CD4-positive, alpha-beta T cell treated with Interleukin-21 for 1 hour (primary cell): ENCODE data around the gene CHPT1.
"Not testable (repeated sequence)": the region's sequence is repeated elsewhere in the genome, so short reads cannot be mapped to it uniquely, and the experiment has no call there.

Experiments
- DNase-seq: peaks from one replicate; pipeline ENCODE4 v3.0.0-alpha.2; 2020

CHPT1 gene

DNA sequence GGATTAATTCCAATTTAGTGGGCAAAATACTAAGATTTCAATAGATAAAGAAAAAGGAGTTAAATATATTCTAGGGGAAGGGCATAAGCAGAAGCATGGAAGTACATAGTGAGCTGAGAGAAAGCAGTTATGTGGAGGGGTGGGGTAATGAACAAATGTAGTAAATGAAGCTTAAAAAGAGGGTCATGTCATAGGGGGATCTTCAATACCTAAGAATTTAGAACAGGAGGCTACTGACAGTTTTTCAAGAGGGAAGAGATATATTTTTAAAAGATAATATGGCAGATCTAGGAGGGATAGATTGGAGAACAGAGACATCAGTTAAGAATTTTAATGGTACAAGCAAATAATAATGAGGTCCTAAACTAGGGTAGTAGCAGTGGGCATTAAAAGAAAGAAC lies 32.4 kb downstream of the CHPT1 start:
- no peak for DNase-seq

DNA sequence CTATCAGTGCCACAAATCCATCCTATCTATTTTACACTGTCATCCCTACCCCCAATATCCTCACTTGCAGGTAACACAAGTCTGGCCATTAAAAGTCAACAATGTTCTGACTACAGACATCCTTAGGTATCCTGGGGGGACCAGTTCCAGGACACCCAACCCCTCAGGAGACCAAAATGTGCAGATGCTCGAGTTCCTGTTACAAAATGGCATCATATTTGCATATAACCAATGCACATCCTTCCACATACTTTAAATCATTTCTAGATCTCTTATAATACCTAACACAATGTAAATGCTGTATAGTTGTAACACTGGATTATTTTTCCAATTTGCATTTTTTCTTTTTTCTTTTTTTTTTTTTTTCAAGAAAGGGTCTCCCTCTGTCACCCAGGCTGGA lies 34.9 kb downstream of the CHPT1 start:
- DNase-seq: no peak

DNA sequence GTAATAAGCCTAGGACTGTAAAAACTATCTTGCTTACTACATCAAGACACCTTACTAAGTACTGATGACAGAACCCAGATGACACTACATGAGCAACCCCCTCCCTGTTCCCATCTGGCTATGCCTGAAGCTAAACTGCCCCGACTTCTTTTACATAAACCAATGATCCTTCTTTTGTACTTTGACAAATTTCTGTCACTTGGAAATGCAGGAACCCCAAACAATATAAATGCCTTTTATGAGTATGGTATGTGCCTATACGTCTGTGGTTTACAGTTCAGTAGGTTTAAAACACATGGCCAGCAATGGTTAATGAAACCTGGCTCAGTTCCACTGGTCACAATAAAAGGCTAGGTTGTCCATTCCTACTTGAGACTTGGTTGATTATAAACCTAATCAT lies 35.7 kb downstream of the CHPT1 start:
- no peak for DNase-seq

DNA sequence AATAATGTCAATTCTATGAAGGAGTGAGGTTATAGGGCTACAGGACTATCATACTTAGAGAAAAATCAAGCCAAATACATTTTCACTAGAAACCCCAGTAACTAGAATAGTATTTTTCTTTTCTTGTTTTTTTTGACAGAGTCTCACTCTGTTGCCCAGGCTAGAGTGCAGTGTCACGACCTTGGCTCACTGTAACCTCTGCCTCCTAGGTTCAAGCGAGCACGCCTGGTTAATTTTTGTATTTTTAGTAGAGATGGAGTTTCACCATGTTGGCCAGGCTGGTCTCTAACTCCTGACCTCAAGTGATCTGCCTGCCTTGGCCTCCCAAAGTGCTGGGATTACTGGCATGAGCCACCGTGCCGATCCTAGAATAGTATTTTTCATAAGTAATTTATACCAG lies 37.0 kb downstream of the CHPT1 start:
- not testable (repeated sequence) for DNase-seq

DNA sequence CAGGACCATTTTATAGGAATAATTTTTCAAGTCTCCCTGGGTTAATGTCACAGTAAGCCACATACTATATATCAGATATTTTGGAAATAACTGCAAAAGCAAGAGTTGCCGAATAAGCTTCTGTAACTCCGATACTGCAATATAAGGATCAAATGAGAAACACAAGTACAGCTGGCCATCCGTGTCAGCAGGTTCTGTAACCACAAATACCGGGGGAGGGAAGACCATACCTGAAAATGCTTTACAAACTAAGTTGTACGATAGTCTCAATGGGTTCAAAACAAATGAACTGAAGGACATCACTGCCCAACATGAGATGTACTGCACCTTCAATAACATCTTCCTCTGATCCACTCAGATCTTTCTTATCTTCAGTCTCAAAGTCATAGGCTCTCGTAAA lies 40.0 kb downstream of the CHPT1 start:
- no peak for DNase-seq

DNA sequence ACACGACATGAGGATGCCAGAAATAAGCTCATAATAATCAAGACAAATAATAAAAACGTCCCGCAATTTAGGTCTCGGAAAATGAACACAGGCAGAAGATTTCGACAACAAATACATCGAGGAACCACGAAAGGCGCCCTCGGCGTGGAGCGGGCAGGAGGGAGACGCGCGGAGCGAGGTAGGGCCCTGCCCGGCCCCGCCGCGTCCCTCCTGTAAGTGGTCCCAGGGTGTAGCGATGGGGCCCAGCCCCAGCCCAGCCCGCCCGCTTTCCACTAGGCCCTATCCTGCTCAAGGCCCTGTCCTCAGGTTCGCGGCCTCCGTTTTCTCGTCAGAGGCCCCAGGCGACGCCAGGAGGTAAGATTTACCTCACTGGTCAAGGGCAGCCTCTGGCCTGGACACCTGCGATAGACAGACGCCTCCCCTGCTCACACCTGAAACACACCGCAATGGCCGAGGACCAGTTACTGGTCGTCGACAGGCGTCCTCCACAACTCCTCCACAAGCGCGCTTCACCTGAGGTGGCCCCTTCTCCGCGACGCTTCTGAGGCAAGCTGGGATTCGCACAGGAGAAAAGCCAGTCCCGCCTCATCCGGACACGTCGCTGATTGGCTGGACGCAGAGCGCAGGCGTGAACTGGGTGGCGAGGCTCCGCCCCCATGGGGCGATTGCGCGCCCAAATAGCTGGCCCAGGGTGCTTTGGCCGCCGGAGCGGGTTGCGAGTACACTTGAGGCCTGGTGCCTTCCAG lies 41.7 kb downstream of the CHPT1 start, which contains the start of gene SYCP3:
TSS of gene SYCP3 (minus strand) at position 543 of the 746 bp plus-strand sequence. CDS start 1,527 bp downstream, outside the sequence.
- DNase-seq: no peak

DNA sequence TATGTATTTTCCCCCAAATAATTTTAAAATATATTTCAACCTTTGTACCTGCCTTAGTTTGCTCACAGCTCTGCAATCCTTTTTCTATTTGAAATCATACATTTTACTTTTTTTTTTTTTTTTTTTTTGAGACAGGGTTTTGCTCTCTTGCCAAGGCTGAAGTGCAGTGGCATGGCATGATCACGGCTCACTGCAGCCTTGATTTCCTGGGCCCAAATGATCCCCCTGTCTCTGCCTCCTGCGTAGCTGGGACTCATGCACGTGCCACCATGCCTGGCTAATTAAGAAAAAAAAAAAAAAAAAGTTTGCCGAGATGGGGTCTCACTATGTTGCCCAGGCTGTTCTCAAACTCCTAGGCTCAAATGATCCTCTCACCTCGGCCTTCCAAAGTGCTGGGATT lies 43.1 kb downstream of the CHPT1 start:
- no peak for DNase-seq

DNA sequence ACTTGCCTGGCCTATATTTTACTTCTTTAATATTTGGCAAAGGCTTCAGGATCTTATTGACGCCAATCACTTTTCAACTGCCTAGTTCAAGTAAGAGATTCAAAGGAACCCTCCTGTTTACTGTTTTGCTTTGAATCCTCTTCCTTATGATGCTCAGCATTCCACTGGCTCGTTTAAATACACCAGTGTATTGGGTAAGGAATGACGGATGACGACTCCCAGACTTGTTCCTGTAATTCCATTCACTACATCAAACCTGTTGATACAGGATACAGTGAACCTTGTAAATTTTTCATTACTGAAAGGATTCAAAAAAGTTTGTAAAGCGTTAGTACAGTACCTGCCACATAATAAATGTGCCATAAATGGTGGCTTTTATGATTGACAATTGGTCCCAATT lies 43.5 kb downstream of the CHPT1 start:
- no peak for DNase-seq

DNA sequence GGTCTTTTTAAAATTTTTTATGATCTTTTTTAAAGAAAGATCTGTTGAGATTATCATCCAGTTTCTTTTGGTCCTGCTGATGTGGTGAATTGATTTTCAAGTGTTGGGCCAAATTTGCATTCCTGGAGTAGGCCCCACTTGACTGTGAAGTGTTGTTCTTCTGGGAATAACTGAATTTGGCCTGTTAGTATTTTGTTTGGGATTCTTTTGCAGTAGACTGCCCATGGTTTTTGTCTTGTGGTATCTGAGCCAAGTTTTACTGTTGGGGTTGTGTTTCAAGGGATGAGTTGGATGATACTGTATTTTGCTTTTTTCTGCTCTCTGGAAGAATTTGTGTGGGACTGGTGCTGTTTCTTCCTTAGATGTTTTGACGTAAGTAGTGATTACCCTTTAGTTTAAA lies 45.8 kb downstream of the CHPT1 start:
- DNase-seq: no peak

DNA sequence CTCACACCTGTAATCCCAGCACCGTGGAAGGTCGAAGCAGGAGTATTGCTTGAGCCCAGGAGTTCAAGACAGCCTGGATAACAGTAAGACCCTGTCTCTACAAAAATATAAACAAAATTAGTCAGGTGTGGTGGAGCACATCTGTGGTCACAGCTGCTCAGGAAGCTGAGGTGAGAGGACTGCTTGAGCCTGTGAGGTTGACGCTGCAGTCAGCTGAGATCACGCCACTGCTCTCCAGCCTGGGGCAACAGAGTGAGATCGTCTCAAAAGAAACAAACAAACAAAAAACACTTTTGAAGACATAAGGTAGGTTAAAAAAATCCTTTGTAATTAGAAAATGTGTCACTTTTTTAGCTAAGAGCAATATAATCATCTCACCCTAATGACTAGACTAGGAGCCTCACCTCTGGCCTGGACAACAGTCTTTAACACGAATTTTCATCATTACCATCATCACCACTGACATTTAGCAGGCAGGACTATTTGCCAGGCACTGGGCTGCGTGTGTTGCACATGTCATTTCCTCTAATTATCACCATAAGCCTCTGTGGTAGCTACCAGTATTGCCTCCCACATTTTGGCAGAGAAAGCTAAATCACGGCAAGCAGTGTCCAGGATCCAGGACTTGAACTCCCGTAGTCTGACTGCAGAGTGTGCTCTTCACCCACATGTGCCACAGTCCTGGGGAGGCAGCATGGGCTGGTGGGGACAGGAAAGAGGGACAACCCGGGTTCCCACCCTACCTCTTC lies 46.5 kb downstream of the CHPT1 start:
- peak; percentile 10 for DNase-seq

DNA sequence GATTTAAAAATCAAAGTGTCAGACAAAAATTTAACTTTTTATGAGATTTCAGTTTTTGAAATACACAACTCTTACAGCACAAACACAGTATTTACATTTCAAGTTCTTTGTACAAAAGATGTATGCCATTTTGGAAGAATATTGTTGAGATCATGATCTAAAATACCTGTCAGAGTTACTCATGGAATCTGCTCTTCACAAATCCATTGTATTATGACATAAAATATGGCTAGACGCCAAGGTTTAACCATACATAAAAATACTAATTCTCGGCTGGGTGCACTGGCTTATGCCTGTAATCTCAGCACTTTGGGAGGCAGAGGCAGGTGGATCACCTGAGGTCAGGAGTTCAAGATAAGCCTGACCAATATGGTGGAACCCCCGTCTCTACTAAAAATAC lies 48.0 kb downstream of the CHPT1 start:
- no peak for DNase-seq

DNA sequence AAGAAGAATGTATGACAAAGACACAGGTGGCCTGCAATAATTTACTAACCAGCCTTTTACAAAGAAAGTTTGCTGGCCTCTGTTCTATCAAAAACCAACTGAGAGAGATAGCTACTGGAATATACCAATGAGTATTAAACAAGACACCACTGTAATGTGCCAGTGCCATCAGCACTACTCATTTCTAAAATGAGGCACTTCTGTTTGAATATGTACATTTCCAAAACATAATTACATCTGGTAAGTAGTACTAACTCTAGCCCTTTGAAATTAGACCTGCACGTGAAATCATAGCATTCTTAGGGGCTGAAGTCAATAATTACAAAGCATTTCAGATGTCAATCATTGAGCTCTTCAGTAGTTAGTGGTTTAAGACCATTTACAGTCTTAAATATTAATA lies 48.8 kb downstream of the CHPT1 start:
- no peak for DNase-seq

DNA sequence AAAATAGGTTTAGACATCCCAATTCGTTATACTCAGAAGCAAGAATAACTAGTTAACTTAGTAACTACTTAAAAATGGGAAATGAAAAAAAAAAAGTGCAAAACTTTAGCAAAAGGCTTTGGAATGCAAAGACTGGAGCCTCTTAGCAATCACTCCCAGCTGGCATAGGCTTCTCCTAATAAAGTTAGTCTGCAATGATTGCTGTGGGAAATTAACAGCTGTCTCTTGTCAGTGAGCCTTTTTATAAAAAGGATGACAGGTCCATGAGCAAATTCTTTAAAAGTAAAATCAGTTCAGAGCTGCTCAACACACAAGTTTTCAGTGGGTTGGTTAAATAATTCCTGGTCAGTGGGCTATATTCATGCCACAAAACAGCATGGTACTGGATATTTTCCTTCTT lies 49.2 kb downstream of the CHPT1 start:
- no peak for DNase-seq

DNA sequence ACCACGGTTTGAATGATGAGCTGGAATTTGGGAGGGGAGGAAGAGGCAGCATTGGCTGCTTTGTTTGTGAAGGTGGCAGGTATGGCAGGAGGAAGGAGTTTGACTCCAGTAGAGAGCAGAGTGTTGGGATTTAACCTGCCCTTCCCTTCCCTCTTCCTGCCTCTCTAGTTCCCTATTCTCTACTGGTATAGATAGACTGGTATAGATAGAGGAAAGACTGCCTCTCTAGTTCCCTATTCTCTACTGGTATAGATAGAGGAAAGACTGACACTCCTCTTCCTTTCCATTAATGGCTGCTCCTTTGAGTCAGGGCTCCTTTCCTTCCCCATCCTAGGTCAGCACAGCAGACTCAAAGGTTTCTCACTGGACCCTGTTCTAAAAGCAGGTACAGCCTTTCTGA lies 50.3 kb downstream of the CHPT1 start:
- DNase-seq: no peak

DNA sequence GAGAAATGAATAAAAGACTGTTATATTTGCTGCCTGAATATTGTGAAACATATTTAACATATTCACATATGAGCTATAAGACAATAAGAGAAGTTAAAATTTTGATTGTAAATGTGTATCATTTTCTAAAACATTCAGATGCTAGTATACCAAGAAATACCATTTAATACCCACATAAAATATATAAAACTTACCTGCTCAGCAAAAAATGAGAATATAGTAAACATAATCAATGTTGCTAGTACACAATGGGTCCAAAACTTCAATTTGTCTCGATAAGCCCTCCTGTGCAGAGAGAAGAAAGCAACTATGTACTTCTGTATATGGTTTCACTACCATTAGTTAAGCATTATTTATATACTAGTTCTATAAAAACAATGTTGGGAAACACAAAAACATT lies 51.5 kb downstream of the CHPT1 start:
- no peak for DNase-seq

DNA sequence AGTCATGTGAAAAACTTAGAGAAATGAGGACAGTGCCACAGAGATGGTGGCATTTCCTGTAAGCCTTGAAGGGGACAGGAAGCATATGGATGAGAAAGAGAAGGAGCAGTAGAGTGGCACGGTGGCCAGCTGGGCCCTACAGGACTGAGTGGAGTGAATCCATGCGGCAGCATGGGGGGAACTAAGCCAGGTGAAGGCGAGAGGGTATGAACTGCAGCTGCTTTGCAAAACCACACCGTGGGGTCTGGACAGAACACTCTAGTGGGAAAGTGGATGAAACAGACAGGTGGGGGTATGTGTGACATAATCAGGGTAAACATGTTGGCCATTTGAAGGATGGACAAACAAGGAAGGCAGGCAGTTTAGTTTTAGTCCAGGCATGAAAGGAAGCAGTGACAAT lies 52.2 kb downstream of the CHPT1 start:
- DNase-seq: no peak

DNA sequence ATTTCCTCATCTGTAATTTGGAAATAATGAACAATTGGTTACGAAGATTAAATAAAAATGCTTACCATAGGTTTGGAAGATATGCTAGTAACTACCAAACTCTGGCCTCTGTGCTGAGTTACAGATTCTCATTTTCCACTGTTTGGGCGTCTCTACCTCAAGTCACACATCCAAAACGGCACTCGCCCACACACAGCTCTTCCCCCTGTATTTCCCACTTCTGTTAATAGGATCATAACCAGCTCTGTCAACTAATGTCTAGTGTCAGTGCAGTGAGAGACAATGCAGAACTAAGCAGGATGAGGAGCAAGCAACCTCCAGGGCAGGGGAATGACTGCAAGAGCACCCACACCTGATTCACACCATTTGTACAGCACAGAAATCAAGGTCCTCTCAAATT lies 52.7 kb downstream of the CHPT1 start:
- no peak for DNase-seq

DNA sequence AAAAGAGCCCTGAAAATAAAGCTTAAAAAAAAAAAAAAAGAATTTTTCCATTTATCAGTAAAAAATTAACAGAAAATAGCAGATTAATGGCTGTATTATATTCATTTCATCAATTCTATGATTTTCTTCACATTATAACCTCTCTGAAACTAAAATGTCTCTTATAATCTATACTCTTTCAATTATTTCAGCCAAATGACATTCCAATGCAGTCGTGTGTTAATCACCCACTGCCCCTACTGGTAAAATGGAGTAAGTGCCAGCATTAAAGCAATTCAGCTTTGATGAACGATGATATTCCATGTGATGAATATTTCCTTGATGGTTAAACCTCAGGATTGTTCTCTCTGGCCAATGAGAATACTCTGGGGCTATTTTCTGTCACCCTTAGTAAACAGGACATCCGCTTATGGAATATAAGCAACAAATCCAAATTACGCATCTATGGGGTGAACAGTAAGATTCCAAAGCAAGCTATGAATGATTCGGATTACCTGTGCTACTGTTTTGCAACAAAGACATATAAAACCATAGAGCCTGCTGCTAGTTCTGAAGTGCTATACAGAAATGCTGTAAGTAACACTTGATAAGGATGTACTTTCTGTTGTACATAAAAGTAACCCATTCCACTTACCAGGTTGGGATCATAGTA lies 62.1 kb downstream of the CHPT1 start:
- DNase-seq: peak; percentile 56

DNA sequence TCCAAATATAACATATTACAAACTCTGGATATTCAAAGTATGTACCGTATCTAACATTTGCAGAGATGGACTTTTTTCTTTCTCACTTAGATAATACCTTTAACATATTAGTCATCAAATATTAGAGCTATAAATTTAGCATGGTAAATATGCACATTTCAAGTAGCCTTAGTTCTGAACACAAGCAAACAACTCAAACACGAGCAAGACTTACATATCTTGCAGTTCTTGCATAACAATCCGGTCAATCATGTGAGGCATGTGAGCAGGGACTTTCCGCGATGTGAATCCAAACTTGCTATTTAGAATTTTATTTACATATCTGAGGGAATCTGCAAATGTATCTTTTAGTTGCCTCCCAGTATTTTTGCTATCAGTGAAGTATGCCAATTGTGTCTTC lies 63.9 kb downstream of the CHPT1 start:
- no peak for DNase-seq

DNA sequence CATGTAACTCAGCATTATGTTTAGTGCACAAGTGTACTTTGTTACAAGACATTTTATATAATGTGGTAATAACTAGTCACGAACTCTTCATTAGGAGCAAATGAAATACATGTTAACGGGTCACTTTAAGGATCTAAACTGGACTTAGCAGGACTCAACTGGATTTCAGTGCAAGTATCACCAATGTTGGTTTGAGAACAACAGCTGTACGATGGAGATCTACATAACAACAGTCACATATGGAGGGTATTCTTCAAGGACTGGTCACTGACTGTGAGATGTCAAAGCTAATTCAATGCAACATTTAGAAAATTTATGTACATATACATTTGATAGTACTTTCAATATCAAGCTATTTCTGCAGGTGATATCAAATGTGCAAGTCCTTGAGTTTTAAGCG lies 64.3 kb downstream of the CHPT1 start:
- DNase-seq: no peak

DNA sequence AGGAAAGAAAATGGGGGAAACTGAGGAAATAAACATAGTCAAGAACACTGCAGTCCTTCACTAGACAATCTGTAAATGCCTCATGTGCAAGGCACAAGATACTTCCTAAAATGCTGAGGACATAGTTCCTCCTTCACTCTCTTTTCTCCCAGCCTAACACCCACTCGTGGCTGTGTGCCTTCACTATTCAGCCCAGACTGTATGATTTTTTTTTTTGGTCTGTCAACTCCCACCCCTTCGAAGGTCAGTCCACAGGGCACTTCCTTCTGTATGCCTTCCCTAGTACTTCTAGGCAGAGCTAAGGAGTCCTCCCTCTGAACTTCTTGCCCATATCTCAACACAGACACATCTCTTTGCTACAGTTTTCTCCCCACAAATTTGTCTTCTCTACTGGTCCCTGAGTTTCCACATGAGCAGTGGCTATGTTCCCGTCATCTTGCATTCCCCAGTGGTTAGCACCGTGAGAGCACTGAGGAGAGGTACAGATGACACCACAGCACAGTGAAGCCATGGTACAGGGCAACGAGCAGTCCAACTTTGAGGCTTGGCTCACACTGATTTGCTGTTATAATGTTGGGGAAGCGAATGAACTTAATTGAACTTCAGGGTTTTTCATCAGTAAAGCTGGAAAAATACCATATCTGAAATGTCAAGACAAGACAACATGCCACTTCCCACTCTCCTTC lies 65.9 kb downstream of the CHPT1 start:
- no peak for DNase-seq

DNA sequence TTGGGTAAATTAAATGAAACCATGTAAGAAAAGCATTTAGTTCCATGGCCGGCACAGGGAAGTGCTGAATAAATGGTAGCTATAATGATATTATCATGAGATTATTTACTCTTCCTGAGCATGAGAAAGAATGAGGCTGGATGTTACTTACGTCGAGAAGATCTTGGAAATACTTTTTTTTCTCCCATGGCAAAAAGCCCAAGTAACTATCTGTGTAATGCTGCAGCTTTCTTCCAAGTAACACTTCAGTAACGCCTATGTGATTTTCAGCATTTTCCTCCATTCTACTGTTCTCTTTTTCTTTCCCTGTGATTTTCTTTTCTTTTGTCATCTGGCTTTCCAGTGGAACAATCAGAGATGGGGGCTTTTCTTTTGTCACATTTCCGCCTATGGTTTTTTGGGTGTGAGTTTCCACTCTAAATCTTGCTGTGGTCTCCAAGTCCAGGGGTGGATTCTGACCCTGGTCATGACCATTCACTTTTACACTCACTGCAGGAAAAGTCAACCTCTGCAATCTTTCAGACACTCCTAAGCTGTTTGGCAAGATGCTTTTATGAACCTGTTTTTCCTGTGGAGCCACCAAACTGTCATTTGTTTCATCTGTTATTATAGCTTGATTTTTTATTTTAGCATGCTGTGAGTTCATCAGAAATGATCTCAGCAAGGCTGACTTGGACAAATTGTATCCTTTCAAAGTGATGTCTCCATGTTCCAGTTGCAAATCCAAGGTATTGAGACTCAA lies 66.8 kb downstream of the CHPT1 start:
- DNase-seq: no peak

DNA sequence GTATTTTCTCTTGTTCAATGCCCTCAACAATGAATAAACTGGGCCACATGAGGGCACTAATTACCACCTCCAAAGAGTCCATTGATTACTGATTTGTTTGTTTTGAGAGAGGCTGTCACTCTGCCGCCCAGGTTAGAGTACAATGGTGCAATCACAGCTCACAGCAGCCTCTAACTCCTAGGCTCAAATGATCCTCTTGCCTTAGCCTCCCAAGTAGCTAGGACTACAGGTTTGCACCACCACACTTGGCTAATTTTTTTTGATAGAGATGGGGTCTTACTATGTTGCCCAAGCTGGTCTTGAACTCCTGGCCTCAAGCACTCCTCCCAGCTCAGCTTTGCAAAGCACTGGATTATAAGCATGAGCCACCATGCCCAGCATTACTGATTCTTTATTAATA lies 70.1 kb downstream of the CHPT1 start:
- DNase-seq: no peak
